ENCODE results near the gene GALM. TPM values are rescaled to one million over a fixed set of nuclear protein-coding genes. Genes with fewer than 3 reads are reported as not detected.

Gene GALM
- total and polyA plus RNA-seq, 2 of the 8 experiments (the other 6 are each of a cell fraction or from before 2014, with no cell fraction given), result 9.9 to 13.1 TPM

GRCh38 chr2:38619458-38620164 is 46.3 kb upstream of the GALM start:
- Histone ChIP-seq H4K5ac (ENCODE audit: insufficient read length, low read depth, low read length) (no peak overlapping the region), H3K9me3 (ENCODE audit: insufficient read depth in 2 of 2, low read depth in 1 of 2, low read length in 1 of 2) (no peaks in the 10 kb centered on the region), H3K18ac (ENCODE audit: extremely low read depth, low read length) (no peak overlapping the region), H2BK15ac (ENCODE audit: low read length) (no peak overlapping the region), H2AK5ac (ENCODE audit: low read depth, low read length) (no peak overlapping the region), H3K9ac (replicated peaks in 1 of 4; ENCODE audit: extremely low read depth in 1 of 4, low read depth in 3 of 4, low read length in 3 of 4) (no peak overlapping the region), H2AFZ (ENCODE audit: low read length) (no peak overlapping the region), H2BK20ac (ENCODE audit: low read length) (no peak overlapping the region), H3K79me2 (ENCODE audit: control insufficient read depth in 1 of 2, insufficient read depth in 2 of 2, low read length in 2 of 2) (no peaks in the 10 kb centered on the region), H3K56ac (replicated peaks; ENCODE audit: insufficient read length, low read depth, low read length) (no peak overlapping the region), H3K4me2 (ENCODE audit: insufficient read depth in 1 of 2, low read depth in 2 of 2, low read length in 2 of 2) (no peak overlapping the region), H2BK12ac (ENCODE audit: low read depth, low read length) (no peak overlapping the region), H4K20me1 (replicated peaks in 1 of 2; ENCODE audit: control insufficient read depth in 1 of 2, insufficient read depth in 2 of 2, low read length in 2 of 2) (no peaks in the 10 kb centered on the region), H3K27me3 (replicated peaks in 1 of 4; ENCODE audit: control insufficient read depth in 3 of 4, extremely low read depth in 1 of 4, insufficient read depth in 3 of 4, low read length in 3 of 4) (no peaks in the 10 kb centered on the region), H2BK5ac (ENCODE audit: low read depth, low read length) (no peak overlapping the region), H3K27ac (ENCODE audit: low read depth, low read length) (no peak overlapping the region), H3K4me1 (replicated peaks in 1 of 4; ENCODE audit: control insufficient read depth in 3 of 4, insufficient read depth in 4 of 4, low read length in 3 of 4) (no peaks in the 10 kb centered on the region), H3K23ac (ENCODE audit: insufficient read length) (no peak overlapping the region), H3K36me3 (ENCODE audit: control insufficient read depth in 2 of 4, insufficient read depth in 4 of 4, low read length in 3 of 4) (no peaks in the 10 kb centered on the region), H2BK120ac (replicated peaks; ENCODE audit: low read depth, low read length) (no peak overlapping the region), H4K91ac (replicated peaks; ENCODE audit: insufficient read length, low read length) (no peak overlapping the region), H3K23me2 (ENCODE audit: low read depth, low read length) (no peaks in the 10 kb centered on the region), H3K79me1 (ENCODE audit: low read depth, low read length) (no peaks in the 10 kb centered on the region), H3K14ac (ENCODE audit: insufficient read length) (no peak overlapping the region), H4K8ac (ENCODE audit: extremely low read depth, insufficient read depth, low read length) (no peak overlapping the region), H3K4ac (replicated peaks; ENCODE audit: insufficient read length, low read depth, low read length) (no peak overlapping the region), H3K4me3 (ENCODE audit: extremely low read depth in 1 of 4, insufficient read depth in 2 of 4, low read depth in 3 of 4, low read length in 4 of 4) (no peak overlapping the region)
- no peak for FAIRE-seq
- no peak for DNase-seq (ENCODE audit: low read depth in 1 of 2, low spot score in 2 of 2)
- ChIA-PET CTCF (ENCODE audit: partially characterized antibody) (interaction anchor here (0.5 to 1.0 kb wide), 4 partner anchors 8 to 1198 kb away, joined by 3 to 4 read pairs (median 3); no protein-coding TSS in a partner anchor), POLR2A (ENCODE audit: partially characterized antibody) (interaction anchor here (0.9 to 1.2 kb wide), 2 partner anchors 18 to 132 kb away, joined by 3 to 5 read pairs; partner anchors contain the start of genes HNRNPLL and SRSF7)
- 90% methylated on average over 4 of the region's 4 CpGs; no CpG with 5 or more reads in 1 of the 2 experiments for WGBS, 2 experiments (ENCODE audit: extremely low coverage in 1 of 2, insufficient coverage in 1 of 2, insufficient read length in 1 of 2, insufficient replicate concordance in 2 of 2, low coverage in 1 of 2, low lambda C conversion rate in 2 of 2, missing lambda C conversion rate in 1 of 2)
- no peak for TF ChIP-seq MAFK (IDR thresholded peaks at IDR 0.05; ENCODE audit: low read depth, low read length)
